ENCODE results near the gene ZNF420. TPM values are rescaled to one million over a fixed set of nuclear protein-coding genes. Genes with fewer than 3 reads are reported as not detected.

Gene ZNF420
- total and polyA plus RNA-seq, 2 of the 13 experiments (the other 11 are each of a cell fraction or from before 2014, with no cell fraction given), result 1.4 to 6.6 TPM

DNA sequence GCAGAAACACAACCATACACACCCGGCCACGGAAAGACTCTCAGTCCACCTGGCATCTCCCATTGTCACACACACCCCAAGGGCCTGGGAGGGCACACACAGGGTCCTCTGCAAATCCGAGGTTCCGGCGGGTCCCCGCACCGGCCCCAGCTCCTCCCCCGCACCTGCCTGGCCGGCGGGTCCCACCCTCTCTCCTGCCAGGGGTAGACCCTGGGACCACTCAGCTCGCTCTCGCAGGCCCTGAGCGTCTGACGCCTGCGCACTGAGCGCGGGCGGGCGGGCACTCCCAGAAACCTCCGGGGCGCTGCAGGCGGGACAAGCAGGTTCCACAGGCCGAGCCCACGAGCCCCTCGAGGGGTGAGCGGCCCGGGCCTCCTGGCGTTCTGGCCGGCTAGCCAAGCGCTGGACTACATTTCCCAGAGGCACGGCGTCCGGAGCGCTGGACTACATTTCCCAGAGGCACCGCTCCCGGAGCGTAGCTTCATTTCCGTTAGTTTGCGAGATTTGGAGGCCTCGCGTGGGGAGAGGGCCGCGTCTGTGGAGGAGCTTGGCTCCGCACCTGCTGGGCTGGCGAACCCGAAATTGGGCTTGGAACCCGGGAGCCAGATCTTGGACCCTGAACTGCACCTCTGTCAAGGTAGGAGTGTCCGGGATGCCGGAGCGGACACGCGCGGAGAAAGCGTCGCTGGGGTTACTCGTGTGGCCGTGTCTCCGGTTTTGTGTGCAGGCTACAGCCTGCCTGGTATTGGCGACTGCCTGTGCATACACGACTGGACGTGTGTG is at the start of gene ZNF420 (continued):
- TF ChIP-seq, protein P1, sequence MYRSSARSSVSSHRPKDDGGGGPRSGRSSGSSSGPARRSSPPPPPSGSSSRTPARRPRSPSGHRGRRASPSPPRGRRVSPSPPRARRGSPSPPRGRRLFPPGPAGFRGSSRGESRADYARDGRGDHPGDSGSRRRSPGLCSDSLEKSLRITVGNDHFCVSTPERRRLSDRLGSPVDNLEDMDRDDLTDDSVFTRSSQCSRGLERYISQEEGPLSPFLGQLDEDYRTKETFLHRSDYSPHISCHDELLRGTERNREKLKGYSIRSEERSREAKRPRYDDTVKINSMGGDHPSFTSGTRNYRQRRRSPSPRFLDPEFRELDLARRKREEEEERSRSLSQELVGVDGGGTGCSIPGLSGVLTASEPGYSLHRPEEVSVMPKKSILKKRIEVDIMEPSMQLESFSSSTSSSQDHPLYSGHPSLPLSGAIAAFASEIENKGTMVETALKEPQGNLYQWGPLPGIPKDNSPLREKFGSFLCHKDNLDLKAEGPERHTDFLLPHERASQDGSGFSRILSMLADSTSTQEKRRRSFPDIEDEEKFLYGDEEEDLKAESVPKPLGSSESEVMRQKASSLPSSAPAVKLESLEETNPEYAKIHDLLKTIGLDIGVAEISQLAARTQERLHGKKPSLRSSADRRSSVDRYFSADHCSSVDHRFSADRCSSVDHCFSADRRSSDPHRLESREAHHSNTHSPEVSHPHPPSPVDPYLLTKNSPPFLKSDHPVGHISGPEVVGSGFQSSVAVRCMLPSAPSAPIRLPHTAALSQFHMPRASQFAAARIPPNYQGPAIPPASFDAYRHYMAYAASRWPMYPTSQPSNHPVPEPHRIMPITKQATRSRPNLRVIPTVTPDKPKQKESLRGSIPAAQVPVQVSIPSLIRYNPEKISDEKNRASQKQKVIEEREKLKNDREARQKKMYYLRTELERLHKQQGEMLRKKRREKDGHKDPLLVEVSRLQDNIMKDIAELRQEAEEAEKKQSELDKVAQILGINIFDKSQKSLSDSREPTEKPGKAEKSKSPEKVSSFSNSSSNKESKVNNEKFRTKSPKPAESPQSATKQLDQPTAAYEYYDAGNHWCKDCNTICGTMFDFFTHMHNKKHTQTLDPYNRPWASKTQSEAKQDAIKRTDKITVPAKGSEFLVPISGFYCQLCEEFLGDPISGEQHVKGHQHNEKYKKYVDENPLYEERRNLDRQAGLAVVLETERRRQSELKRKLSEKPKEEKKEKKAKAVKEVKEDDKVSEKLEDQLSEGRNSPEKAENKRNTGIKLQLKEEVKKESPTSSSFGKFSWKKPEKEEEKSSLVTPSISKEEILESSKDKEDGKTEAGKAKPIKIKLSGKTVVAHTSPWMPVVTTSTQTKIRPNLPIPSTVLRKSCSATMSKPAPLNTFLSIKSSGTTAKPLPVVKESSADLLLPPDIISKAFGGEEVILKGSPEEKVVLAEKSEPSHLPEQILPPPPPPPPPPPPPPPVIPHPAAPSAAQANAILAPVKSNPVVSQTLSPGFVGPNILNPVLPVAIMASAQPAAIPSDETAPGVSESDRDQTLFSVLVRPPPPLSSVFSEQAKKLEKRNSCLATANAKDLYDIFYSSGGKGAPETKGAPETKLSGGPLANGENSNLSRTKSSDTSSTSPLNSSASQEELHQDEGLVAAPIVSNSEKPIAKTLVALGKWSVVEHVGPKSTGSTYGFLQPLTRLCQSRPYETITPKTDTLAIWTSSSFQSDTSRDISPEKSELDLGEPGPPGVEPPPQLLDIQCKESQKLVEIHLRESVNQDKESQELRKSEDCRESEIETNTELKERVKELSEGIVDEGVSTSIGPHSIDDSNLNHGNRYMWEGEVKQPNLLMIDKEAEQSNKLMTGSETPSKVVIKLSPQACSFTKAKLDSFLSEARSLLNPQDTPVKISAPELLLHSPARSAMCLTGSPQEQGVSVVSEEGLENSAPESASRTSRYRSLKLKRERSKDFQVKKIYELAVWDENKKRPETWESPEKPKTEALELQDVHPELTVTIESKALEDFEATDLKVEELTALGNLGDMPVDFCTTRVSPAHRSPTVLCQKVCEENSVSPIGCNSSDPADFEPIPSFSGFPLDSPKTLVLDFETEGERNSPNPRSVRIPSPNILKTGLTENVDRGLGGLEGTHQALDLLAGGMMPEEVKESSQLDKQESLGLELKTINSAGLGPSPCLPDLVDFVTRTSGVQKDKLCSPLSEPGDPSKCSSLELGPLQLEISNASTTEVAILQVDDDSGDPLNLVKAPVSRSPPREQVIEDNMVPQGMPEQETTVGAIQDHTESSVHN (CRISPR knock-in tag; IDR thresholded peaks at IDR 0.05), result peak; percentile 69; the same call in 1 of the 2 replicates
- TF ChIP-seq, protein P2, sequence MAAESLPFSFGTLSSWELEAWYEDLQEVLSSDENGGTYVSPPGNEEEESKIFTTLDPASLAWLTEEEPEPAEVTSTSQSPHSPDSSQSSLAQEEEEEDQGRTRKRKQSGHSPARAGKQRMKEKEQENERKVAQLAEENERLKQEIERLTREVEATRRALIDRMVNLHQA (CRISPR knock-in tag; IDR thresholded peaks at IDR 0.05), result no peak
- TF ChIP-seq, protein P3, sequence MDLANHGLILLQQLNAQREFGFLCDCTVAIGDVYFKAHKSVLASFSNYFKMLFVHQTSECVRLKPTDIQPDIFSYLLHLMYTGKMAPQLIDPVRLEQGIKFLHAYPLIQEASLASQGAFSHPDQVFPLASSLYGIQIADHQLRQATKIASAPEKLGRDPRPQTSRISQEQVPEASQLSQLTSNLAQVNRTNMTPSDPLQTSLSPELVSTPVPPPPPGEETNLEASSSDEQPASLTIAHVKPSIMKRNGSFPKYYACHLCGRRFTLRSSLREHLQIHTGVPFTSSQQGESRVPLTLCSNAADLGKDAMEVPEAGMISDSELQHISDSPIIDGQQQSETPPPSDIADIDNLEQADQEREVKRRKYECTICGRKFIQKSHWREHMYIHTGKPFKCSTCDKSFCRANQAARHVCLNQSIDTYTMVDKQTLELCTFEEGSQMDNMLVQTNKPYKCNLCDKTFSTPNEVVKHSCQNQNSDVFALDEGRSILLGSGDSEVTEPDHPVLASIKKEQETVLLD (CRISPR knock-in tag; IDR thresholded peaks at IDR 0.05; ENCODE audit: low read depth), result no peak
- TF ChIP-seq, protein P4, sequence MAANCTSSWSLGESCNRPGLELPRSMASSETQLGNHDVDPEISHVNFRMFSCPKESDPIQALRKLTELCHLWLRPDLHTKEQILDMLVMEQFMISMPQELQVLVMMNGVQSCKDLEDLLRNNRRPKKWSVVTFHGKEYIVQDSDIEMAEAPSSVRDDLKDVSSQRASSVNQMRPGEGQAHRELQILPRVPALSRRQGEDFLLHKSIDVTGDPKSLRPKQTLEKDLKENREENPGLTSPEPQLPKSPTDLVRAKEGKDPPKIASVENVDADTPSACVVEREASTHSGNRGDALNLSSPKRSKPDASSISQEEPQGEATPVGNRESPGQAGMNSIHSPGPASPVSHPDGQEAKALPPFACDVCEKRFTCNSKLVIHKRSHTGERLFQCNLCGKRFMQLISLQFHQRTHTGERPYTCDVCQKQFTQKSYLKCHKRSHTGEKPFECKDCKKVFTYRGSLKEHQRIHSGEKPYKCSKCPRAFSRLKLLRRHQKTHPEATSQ (CRISPR knock-in tag; IDR thresholded peaks at IDR 0.05; ENCODE audit: borderline replicate concordance), result peak; percentile 86; the same call in 1 of the 2 replicates
- TF ChIP-seq MTF1 (CRISPR knock-in tag; IDR thresholded peaks at IDR 0.05) (peak; percentile 64; the same call in 1 of the 2 replicates), HNRNPUL1 (IDR thresholded peaks at IDR 0.05; ENCODE audit: low read depth, low read length) (no peak), ZNF781 (CRISPR knock-in tag; IDR thresholded peaks at IDR 0.05; ENCODE audit: borderline replicate concordance, not compliant biosample characterization) (peak; percentile 77), ZNF232 (CRISPR knock-in tag; IDR thresholded peaks at IDR 0.05; ENCODE audit: borderline replicate concordance) (peak; percentile 48; the same call in 1 of the 2 replicates), ZNF879 (CRISPR knock-in tag; IDR thresholded peaks at IDR 0.05) (no peak), PITX1 (CRISPR knock-in tag; IDR thresholded peaks at IDR 0.05) (peak; percentile 65), ZNF790 (CRISPR knock-in tag; IDR thresholded peaks at IDR 0.05; ENCODE audit: borderline replicate concordance) (peak; percentile 26; the same call in 1 of the 2 replicates), ZNF24 (IDR thresholded peaks at IDR 0.05) (no peak), PAX8 (CRISPR knock-in tag; IDR thresholded peaks at IDR 0.05; ENCODE audit: borderline replicate concordance) (no peak), SALL1 (CRISPR knock-in tag; IDR thresholded peaks at IDR 0.05) (peak; percentile 84), SALL2 (CRISPR knock-in tag; IDR thresholded peaks at IDR 0.05) (peak; percentile 41; the same call in 1 of the 2 replicates), STAG1 (CRISPR knock-in tag; IDR thresholded peaks at IDR 0.05) (0 out of 2 replicates have a peak, but pooled peaks have one; percentile 4)
- TF ChIP-seq, protein P5, sequence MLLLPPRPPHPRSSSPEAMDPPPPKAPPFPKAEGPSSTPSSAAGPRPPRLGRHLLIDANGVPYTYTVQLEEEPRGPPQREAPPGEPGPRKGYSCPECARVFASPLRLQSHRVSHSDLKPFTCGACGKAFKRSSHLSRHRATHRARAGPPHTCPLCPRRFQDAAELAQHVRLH (CRISPR knock-in tag; IDR thresholded peaks at IDR 0.05; ENCODE audit: borderline replicate concordance, low read depth), result peak; percentile 74; the same call in 1 of the 2 replicates

Measured in HepG2 (cell line).